ENCODE measurements around the gene MED16.
A peak's percentile ranks its signal among the peaks of the same experiment; 100 is the strongest.
"Not testable (repeated sequence)": the region's sequence is repeated elsewhere in the genome, so short reads cannot be mapped to it uniquely, and the experiment has no call there.

MED16 gene

DNA sequence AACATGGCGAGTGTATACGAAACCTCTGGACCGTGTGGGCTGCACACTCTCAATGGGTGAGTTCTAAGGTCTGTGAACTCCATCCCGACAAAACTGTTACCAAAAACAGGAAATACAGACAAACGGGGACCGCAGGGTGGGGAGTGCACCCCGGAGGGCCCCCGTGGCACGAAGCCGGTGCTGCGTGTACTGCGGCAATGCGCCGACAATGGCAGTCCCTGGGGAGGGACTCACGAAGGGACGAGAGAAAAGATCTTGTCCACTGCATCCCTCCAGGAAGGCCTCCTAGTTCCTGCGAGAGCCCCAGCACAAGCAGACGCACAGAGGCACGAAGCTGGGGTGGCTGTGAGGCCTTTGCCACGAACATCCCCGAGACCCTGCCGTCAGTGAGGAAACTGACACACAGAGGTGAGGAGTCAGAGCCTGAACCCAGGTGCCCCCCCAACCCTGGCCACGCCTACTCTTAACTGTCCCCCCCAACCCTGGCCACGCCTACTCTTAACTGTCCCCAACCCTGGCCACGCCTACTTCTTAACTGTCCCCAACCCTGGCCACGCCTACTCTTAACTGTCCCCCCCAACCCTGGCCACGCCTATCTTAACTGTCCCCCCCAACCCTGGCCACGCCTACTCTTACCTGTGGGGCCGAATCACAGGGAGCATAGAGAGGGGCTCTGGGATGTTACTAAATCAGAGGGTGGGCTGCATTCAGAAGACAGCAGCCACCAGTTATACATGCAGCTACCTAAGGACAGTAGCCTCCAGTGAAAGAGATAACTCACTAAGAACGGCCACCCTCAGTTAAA is 4.2 kb downstream of the MED16 start:
- FAIRE-seq = no peak

DNA sequence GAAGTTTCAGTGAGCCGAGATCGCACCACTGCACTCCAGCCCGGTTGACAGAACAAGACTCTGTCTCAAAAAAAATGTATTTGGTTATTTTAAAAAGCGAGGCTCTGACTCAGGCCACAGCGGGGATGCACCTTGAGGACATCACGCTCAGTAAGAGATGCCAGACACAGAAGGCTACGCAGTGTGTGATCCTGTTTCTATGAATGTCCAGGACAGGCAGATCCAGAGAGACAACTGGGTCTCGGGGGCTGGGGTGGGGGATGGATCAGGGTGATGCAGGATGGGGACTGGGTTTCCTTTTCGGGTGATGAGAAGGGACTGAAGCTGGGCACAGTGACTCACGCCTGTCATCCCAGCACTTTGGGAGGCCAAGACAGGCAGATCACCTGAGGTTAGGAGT is 5.4 kb downstream of the MED16 start:
- no peak for FAIRE-seq

DNA sequence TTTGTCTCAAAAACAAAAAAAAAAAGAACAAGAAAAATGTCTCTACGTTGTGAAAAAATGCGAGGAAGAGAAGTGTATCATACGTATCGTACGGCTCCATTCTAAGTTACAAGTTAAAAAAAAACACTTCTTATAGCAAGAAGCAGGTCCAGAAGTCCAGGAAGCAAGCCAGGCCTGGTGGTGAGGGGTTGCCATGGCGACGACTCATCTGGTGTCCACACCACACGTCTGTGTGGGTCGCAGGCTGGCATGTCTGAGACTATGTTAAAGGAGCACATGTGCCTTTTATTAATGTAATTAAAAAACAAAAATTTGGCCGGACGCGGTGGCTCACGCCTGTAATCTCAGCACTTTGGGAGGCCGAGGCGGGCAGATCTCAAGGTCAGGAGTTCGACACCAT is 5.9 kb downstream of the MED16 start:
- peak; percentile 24 for FAIRE-seq

DNA sequence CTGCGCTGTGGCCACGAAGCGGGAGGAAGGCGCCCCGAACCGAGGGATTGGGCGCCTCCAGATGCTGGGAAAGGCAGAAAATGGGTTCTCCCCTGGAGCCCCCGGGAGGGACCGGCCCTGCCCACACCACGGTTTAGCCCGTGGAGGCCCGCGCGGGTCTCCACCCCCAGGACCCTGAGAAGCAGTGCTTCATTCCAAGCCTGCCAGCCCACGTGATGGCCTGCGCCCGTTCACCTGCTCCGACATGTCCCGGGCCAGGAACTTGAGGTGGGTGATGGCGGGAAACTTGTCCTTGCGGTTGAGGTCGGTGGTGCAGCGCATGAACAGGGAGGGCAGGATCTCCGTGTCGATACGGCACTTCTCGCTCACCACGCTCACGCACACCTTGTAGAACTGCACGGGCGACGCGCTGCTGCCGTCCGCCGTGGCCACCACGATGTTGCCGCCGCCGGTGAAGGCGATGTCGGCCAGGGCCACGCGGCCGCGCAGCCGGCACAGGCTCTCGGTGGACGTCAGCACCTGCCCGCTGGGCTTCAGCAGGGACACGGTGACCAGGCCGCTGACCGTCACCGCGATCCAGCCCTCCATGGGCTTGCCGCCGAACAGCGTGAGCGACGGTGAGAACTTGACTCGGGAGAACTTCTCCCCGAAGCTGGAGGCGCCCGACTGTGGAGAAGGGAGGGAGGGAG is 7.3 kb downstream of the MED16 start:
- FAIRE-seq = no peak

DNA sequence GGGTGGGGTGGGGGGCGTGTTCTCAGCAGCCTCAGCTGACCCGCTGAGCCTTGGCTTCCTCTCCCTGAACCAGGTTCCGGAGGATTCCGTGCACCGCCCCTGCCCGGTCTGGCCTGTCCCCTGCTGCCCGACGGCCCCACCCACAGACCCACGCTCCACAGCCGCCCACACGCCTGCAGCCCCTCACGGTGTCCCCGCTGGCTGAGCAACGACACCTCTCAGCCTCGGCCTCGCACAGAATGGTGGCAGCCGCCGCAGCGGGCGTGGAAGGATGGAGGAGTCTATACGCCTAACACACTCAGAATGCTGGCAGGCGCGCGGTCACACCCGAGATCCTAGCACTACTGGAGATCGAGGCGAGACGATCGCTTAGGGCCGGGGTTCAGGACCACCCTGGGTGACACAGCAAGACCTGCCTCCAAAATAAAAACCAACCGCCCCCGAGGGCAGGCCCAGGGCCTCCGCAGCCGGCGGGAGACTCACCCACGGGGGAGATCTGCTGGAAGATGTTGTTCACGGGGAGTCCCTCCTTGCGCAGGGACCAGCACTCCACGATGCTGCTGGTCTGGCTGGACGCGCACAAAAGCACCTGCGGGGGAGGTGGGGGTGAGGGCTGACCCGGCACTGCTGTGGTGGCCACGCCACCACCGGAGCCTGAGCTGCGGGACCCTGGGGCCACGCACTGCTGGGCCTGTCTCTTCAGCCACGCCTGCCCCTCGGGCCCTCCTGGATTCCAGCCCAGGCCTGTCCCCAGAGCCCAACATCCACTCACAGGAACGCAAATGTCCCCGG is 8.4 kb downstream of the MED16 start:
- no peak for FAIRE-seq

DNA sequence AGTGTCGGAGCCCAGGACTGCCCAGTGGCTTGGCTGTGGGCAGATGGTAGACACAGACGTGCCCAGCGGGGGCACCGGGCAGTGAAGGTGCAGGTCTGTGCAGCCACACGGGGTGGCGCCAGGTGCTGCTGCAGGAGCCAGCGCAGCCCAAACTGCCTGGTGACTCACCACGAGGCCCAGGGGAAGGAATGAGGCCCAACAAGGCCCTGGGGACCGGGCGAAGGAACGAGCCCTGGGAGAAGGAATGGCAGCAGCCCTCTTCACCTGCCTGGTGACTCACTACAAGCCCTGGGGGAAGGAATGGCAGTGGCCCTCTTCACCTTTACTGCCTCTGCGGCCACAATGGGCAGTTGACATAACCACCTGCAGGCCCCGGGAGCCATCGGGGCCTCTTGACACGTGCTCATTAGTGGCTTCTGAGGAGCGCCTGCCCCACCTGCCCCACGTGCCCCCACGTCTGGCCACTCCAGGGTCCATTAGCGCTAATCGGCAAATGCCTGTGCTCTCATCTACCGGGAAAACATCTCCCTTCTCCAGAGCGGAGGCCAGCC is 9.3 kb downstream of the MED16 start:
- FAIRE-seq = no peak

DNA sequence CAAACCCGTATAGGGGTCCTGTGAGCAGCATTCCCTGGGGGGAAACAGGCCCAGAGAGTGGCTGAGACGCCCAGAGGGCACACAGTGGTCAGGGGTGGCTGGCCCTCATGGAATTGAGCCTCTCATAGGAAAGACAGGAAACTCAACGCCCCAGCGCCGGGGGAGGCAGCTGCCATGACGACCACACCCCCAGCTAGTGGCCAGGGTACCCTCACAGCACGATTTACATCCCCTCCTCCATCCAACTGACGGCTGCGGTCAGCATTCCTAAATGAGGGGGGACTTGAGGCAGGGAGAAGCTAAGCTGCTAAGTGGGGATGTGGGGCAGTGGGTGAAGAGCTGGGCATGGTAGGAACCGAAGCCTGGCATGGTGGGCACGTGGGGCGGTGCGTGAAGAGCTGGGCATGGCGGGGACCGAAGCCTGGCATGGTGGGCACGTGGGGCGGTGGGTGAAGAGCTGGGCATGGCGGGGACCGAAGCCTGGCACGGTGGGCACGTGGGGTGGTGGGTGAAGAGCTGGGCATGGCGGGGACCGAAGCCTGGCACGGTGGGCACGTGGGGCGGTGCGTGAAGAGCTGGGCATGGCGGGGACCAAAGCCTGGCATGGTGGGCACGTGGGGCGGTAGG is 10.0 kb downstream of the MED16 start:
- FAIRE-seq = no peak

DNA sequence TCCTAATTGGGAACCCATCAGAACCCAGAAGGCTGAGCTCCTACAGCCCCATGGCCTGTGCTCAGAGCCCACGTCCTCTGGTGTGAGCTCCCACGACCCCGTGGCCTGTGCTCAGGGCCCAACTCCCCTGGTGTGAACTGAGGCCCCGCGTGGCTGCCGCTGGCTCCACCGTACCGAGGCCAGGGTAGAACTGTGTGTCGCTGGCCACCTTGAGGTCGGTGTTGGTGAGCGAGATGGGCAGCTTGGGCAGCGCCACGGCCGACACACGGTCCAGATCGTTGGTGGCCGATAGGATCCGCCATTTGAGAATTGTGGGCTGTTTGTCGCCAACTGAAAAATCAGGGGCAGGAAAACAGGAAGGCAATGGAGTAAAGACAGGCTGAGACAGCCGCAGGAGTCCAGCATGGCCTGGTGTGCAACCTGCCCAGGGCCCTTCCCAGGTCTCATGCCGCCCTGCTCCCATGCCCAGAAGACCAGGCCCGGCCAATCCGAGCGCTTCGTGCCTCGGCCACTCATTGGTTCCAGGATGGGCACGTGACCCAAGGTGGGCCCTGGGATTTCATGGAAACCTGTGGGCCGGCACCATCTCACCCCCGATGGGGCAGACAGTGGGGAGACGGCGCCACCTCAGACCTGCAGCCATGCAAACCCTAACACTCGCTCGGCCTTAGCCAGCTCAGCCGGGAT is 11.5 kb downstream of the MED16 start:
- FAIRE-seq = no peak

DNA sequence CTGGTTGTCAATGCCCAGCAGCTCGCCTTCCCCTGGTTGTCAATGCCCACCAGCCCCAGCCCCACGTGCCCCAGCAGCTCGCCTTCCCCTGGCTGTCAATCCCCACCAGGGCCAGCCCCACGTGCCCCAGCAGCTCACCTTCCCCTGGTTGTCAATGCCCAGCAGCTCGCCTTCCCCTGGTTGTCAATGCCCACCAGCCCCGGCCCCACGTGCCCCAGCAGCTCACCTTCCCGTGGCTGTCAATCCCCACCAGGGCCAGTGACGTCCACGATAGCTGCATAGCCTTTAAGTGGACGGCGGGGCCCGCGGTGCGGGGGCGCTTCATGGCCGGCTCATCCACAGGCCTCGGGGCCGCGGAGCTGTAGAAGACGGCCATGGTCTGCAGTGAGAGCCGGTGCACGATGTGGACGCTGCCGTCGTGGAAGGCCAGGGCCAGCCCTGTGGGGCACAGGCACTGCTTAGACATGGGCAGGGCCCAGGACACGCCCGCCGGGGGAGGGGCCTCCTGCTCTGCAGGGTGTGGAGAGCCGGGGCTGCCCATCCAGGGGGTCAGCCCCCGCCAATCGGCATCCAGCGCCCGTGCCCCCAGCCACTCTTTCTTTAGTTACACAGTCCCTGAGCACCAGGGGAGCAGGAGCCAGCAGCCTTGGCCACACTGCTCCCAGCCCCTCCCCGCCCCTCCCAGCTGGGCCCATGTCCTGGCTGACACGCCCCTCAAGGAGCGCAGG is 13.1 kb downstream of the MED16 start:
- no peak for FAIRE-seq

DNA sequence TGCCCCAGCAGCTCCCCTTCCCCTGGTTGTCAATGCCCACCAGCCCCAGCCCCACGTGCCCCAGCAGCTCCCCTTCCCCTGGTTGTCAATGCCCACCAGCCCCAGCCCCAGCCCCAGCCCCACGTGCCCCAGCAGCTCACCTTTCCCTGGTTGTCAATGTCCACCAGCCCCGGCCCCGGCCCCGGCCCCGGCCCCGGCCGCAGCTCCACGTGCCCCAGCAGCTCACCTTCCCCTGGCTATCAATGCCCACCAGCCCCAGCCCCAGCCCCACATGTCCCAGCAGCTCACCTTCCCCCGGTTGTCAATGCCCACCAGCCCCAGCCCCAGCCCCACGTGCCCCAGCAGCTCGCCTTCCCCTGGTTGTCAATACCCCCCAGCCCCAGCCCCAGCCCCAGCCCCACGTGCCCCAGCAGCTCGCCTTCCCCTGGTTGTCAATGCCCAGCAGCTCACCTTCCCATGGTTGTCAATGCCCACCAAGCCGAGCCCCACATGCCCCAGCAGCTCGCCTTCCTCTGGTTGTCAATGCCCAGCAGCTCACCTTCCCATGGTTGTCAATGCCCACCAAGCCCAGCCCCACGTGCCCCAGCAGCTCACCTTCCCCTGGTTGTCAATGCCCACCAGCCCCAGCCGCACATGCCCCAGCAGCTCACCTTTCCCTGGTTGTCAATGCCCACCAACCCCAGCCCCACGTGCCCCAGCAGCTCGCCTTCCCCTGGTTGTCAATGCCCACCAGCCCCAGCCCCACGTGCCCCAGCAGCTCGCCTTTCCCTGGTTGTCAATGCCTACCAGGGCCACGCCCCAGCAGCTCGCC is 14.0 kb downstream of the MED16 start:
- not testable (repeated sequence) for FAIRE-seq

DNA sequence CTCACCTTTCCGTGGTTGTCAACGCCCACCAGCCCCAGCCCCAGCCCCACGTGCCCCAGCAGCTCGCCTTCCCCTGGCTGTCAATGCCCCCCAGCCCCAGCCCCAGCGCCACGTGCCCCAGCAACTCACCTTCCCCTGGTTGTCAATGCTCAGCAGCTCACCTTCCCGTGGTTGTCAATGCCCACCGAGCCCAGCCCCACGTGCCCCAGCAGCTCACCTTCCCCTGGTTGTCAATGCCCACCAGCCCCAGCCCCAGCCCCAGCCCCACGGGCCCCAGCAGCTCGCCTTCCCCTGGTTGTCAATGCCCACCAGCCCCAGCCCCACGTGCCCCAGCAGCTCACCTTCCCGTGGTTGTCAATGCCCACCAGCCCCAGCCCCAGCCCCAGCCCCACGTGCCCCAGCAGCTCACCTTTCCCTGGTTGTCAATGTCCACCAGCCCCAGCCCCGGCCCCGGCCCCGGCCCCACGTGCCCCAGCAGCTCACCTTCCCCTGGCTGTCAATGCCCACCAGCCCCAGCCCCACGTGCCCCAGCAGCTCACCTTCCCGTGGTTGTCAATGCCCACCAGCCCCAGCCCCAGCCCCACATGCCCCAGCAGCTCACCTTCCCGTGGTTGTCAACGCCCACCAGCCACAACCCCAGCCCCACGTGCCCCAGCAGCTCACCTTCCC is 14.9 kb downstream of the MED16 start:
- FAIRE-seq = not testable (repeated sequence)

DNA sequence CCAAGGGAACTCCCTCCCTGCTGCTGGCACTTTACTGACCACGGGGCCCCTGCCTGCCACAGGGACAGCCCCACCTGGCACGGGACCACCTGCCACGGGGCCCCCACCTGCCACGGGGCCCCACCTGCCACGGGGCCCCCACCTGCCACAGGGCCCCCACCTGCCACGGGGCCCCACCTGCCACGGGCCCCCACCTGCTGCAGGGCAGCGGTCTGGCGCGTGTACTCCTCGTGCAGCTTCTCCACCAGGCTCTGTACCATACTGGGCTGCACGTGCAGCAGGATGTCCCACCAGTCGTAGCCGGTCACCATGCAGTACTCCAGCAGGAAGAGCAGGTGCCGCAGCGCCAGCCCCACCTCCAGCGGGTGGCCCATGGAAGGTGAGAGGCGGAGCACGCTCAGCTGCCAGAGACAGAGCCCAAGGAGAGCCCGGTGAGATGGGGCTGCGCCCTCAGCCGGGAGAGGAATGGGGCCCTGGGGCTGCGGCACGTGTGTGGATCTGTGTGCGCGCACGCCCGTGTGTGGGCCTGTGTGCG is 16.1 kb downstream of the MED16 start:
- FAIRE-seq = no peak

DNA sequence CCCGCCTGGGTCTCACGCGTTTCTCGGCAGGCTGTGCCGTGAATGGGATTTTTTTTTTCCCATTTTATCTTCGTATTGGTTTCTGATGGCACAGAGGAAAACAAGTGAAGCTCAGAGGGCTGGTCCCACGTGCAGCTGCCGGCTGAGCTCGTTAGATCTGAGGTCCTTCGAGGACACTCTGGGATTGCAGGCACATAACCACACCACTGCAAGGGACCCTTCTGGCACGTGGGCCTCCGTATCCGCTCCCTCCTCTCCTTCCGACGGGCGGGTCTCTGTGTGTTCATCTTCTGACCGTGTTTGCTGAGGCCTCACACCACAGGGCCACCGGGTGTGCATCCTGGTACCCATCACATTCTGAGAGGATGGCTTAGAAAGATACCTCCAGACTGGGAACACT is 16.9 kb downstream of the MED16 start:
- FAIRE-seq = no peak

DNA sequence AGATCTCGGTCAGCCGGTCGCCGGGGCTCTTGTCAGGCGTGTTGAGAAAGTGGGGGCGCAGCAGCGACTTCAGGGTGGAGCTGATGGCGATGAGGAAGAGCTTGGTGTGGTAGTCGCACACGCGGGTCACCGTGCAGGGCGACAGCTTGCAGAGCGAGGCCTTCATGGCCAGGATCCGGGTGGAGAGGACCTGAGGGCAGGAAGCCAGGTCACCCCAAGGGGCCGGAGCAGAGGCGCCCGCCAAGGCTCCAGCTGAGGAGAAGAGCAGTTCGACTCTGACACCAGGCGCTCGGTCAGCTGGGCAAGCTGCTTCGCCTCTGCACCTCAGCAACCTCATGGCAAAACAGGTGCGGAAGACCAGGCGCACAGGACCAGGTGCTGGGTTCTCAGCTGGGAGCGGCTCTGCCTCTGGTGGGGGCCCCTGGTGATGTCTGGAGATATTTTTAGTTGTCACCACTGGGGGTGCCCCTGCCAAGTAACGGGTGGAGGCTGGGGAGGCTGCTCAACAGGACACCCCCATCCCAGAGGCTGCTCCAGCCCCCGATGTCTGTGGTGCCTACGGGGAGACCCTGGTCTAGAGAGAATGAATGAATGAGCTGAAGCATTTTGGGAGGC is 17.6 kb downstream of the MED16 start:
- FAIRE-seq = no peak

DNA sequence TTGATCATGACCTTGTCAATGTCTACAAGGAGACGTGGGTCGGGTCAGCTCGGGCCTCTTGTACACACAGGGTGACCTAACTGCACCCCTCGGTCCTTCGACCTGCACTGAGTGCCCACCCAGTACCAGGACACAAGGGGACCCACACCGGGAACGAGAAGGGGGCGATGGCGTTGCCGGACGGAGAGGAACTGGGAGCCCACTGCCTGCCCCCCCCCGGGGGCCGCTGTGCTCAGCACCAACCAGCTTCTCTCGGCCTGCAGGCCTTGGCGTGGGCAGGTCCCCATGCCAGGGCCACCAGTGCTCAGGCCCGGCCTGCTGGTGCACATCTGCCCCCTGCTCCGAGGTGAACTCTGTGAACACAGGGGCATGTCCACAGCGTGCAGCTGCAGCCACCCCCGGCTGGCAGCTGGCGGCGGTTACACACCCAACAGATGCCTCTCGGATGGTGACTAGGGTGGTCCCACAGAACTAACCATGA is 19.4 kb downstream of the MED16 start:
- no peak for FAIRE-seq

DNA sequence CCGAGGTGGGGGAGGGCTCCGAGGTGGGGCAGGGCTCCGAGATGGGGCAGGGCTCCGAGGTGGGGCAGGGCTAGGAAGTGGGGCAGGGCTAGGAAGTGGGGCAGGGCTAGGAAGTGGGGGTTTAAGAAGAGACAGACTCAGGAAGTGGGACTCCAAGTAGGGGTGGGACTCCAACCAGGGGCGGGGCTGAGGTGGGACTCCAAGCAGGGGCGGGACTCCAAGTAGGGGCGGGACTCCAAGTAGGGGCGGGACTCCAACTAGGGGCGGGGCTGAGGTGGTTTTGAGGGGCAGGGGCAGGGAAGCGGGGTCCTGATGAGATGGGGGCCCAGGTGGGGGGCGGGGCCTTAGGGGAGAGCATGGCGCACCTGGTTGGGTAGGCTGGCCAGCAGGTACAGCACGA is 19.9 kb downstream of the MED16 start:
- no peak for FAIRE-seq

DNA sequence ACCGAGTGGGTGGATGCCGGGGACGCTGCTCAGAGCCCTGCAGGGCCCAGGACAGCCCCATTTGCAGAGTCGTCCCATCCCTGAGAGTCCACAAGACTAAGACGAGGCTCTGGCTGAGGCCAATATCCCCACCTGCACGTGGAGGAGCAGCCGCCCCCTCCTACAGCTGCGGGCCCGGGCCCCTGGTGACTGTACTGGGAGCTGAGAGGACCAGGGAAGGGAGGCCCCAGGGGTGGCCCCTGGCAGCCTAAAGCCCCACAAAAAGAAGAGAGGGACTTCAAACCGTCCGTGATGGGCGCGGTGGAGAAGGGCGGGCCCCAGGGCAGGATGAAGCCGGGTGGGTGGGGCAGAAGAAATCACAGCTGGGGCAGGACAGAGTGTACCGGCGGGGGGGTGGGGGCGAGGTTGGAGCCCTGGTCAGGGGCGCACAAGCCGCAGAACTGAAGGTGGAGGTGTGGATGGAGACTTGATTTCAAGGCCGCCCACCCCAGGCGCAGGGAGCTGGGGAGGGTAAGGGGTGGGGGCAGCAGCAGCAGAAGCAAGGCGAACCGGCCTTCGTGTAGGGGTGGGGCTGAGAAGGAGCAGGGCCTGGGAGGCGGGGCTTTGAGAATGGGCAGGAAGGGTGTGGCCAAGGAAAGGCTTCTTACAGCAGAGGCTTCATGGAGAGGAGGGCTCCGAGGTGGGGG is 20.6 kb downstream of the MED16 start:
- no peak for FAIRE-seq

DNA sequence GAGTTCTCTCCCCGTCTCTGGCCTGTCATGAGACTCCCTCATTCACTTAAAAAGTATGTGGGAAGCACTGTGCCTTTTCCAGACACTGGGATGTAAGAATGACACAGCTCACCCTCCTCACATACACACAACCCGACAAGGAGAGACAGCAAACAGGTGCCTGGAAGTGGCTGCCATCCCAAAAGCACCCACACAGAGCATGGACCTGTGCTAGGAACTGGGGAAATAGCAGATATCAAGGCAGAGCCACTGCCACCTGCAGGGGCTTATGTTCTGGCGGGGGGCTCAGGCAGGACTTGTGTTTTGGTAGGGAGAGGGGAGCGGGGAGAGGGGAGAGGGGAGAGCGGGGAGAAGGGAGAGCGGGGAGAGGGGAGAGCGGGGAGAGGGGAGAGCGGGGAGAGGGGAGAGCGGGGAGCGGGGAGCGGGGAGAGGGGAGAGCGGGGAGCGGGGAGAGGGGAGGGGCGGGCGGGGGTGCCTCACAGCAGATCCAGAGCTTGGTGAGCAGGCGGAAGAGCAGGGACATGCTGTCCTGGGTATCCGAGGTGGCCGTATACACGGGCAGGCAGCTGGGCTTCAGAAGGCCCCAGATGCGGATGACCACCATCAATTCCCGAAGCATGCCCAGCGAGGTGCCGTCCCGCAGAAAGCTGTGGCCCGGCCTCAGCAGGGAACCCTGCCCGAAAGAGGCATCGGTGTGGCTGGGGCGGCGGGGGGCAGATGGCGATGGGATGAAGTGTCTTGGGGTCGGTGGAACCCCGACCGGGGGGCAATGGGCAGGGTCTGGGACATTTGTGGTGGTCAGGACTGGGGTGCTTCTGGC is 21.3 kb downstream of the MED16 start:
- no peak for FAIRE-seq

Data from islet of Langerhans (tissue), 1 donor.